Progenitor cell of endocrine pancreas (in vitro differentiated cells): ENCODE data around the gene IL22RA1. TPM values are rescaled to one million over a fixed set of nuclear protein-coding genes. Genes with fewer than 3 reads are reported as not detected.

Experiments
- DNase-seq: peaks from one replicate; pipeline ENCODE4 v3.0.0; 2021; ENCODE audit warnings: low spot score; ENCODE audit not compliant: unreplicated experiment
- H3K27ac Mint-ChIP-seq: 2 replicates; pipeline ENCODE4 v1.8.0; 2021; ENCODE audit warnings: mild to moderate bottlenecking, moderate library complexity, mixed read lengths
- H3K27me3 Mint-ChIP-seq: 2 replicates; pipeline ENCODE4 v1.8.0; 2021; ENCODE audit warnings: mixed read lengths
- H3K36me3 Mint-ChIP-seq: 2 replicates; pipeline ENCODE4 v1.8.0; 2022; ENCODE audit warnings: mixed read lengths; ENCODE audit not compliant: insufficient read depth
- H3K4me1 Mint-ChIP-seq: 2 replicates; pipeline ENCODE4 v1.8.0; 2021; ENCODE audit warnings: low read depth, mixed read lengths
- H3K4me3 Mint-ChIP-seq: 2 replicates; pipeline ENCODE4 v1.8.0; 2021; ENCODE audit warnings: low read depth, mild to moderate bottlenecking, moderate library complexity, mixed read lengths
- H3K9me3 Mint-ChIP-seq: 2 replicates; pipeline ENCODE4 v1.8.0; 2021; ENCODE audit warnings: low read depth, mixed read lengths
- total RNA-seq: library from RNA; stranded (reverse); gene quantifications from 2 replicates; pipeline ENCODE4 v1.2.1, GENCODE V29; 2021
- TF ChIP-seq, protein P1 (sequence below): fragments of 200-600 bp; sonication (generic); IDR thresholded peaks from one replicate; pipeline ENCODE4 v1.5.0; 2021; ENCODE audit warnings: antibody characterized with exemption, mild to moderate bottlenecking; ENCODE audit not compliant: unreplicated experiment

IL22RA1 gene
- total RNA-seq, 1 donor from 2014 or later: 0.26 TPM

DNA sequence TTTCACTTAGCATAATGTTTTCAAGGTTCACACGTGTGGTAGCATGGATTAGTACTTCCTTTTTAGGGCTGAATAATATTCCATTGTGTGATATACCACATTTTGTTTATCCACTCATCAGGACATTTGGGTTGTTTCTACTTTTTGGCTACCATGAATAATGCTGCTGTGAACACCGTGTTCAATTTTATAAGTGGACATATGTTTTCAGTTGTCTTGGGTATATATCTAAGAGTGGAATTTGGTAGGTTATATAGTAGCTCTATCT lies 3.8 kb downstream of the IL22RA1 start:
- H3K4me3 Mint-ChIP-seq: no peak overlapping the region
- H3K4me1 Mint-ChIP-seq: peaks cover 24% of the 10 kb centered on the region
- no peak overlapping the region for H3K27ac Mint-ChIP-seq
- no peaks in the 10 kb centered on the region for H3K36me3 Mint-ChIP-seq
- peaks cover 2% of the 10 kb centered on the region for H3K27me3 Mint-ChIP-seq
- TF ChIP-seq, protein P1, sequence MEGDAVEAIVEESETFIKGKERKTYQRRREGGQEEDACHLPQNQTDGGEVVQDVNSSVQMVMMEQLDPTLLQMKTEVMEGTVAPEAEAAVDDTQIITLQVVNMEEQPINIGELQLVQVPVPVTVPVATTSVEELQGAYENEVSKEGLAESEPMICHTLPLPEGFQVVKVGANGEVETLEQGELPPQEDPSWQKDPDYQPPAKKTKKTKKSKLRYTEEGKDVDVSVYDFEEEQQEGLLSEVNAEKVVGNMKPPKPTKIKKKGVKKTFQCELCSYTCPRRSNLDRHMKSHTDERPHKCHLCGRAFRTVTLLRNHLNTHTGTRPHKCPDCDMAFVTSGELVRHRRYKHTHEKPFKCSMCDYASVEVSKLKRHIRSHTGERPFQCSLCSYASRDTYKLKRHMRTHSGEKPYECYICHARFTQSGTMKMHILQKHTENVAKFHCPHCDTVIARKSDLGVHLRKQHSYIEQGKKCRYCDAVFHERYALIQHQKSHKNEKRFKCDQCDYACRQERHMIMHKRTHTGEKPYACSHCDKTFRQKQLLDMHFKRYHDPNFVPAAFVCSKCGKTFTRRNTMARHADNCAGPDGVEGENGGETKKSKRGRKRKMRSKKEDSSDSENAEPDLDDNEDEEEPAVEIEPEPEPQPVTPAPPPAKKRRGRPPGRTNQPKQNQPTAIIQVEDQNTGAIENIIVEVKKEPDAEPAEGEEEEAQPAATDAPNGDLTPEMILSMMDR: no peak
- H3K9me3 Mint-ChIP-seq: no peaks in the 10 kb centered on the region
- no peak for DNase-seq

DNA sequence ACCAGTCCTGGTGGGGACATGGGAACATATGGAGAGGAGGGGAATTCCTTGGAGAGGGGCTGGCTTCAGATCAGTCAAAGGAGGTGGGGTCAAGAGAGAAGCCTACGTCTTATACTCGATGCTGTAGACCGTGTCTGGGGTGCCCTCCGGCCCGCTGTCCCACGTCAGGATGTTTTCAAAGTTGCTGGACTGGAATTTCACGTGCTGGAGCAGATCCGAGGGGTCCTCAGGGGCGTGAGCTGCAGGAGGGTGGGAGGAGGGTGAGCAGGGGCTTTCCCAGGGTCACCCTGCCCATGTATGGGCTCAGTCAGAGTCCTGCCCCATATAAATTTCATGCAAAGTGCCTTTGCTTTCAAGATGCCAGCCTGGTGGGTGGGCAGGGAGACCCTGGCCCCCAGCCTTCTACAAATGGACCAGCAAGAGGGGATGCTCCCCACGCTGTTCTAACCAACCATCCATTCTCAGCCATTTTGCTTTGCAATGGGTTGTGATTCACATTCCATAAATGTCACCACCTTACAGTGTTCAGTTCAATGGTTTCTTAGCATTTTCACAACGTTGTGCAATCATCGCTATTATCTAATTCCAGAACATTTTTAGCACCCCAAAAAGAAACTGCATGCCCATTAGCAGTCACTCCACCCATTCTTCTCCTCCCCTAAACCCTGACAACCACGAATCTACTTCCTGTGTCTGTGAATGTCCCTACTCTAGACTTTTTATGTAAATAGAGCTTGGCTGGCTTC lies 4.3 kb downstream of the IL22RA1 start:
- Mint-ChIP-seq H3K27me3 (no peaks in the 10 kb centered on the region), H3K27ac (peak overlapping the region; percentile 82), H3K9me3 (no peaks in the 10 kb centered on the region), H3K36me3 (no peaks in the 10 kb centered on the region), H3K4me3 (no peak overlapping the region), H3K4me1 (peaks cover 19% of the 10 kb centered on the region)
- DNase-seq: no peak
- TF ChIP-seq, protein P1: no peak

DNA sequence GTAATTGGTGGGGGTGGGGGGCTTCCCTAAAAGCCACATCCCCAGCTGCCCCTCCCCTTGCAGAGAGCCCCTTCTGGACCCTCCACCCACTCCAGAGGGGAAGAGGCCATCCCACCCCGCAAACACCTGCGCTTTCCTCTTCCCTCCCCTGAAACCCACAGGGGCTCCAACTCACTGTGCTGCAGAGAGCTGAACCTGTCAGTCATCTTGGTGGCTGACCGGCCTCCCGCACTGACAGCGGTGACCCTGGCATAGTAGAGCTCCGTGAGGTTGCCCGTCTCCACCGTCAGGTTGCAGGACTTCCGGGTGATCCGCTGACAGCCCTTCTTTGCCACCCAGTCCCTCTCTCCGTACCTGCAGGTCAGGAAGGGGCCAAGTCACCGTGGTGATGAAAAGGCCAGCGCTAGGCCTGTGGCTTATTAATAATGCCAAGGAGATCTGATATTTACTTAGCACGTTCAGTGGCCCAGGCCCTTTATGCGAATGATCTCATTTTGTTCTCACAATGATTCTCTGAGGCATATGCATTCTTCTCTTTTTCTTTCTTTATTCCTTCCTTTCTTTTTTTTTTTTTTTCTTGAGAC lies 5.9 kb downstream of the IL22RA1 start:
- H3K36me3 Mint-ChIP-seq: no peaks in the 10 kb centered on the region
- H3K27me3 Mint-ChIP-seq: no peaks in the 10 kb centered on the region
- peak overlapping the region; percentile 7 for H3K4me3 Mint-ChIP-seq
- TF ChIP-seq, protein P1: no peak
- peak overlapping the region; percentile 45 for H3K27ac Mint-ChIP-seq
- no peak for DNase-seq
- H3K4me1 Mint-ChIP-seq: peaks cover 18% of the 10 kb centered on the region
- H3K9me3 Mint-ChIP-seq: no peaks in the 10 kb centered on the region

DNA sequence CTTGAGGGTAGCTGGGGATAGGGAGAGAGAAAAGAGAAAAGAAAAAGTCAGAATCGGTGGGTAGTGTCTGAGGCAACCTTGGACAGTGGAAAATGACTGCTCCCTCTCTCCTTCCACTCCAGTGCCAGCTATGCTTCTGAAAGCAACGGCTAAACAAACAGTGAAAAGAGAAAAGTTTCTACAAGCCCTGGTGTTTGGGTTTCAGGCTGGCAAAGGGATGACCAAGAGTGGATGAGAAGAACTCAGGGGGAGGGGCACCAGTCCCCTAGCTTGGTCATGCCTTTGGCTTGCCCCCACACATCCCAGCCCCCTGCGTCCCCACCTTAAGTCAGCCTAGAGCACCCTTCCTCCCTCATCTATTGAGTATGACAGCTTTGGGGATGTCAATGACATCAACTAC lies 8.6 kb downstream of the IL22RA1 start:
- H3K27ac Mint-ChIP-seq: peak overlapping the region; percentile 34

DNA sequence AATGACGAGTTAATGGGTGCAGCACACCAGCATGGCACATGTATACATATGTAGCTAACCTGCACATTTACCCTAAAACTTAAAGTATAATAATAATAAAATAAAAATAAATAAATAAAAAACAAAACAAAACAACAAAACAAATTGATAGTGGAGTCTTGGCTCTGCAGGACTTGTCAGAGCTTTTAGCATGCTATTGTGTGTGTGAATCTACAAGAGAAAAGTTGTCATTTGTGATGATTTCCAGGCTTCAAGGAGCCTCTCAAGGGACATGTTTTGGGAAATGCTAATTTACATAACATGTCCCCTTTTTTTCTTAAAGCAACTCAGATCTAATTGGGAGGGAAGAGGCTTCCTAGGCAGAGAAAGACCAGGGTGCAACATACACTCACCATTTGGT lies 9.1 kb downstream of the IL22RA1 start:
- DNase-seq: no peak
- H3K27ac Mint-ChIP-seq: no peak overlapping the region
- TF ChIP-seq, protein P1: no peak
- H3K36me3 Mint-ChIP-seq: no peaks in the 10 kb centered on the region
- H3K4me1 Mint-ChIP-seq: peaks cover 17% of the 10 kb centered on the region
- H3K4me3 Mint-ChIP-seq: no peak overlapping the region
- no peaks in the 10 kb centered on the region for H3K9me3 Mint-ChIP-seq
- no peaks in the 10 kb centered on the region for H3K27me3 Mint-ChIP-seq

More for the DNA sequence above, 8.6 kb downstream of the IL22RA1 start:
- DNase-seq: no peak
- Mint-ChIP-seq H3K36me3 (no peaks in the 10 kb centered on the region), H3K4me1 (peaks cover 15% of the 10 kb centered on the region), H3K27me3 (no peaks in the 10 kb centered on the region), H3K9me3 (no peaks in the 10 kb centered on the region), H3K4me3 (no peak overlapping the region)
- TF ChIP-seq, protein P1: no peak
